K562 (cell line): ENCODE data around the gene MED16. TPM values are rescaled to one million over a fixed set of nuclear protein-coding genes. Genes with fewer than 3 reads are reported as not detected.
A peak's percentile ranks its signal among the peaks of the same experiment; 100 is the strongest.

Experiments used
- ARID2 ChIP-seq: fragments of 450-650 bp; IDR thresholded peaks from 2 replicates; pipeline ENCODE4 v1.6.1; 2017; ENCODE audit warnings: antibody characterized with exemption, mild to moderate bottlenecking
- BHLHE40 ChIP-seq: IDR thresholded peaks from 2 replicates; pipeline ENCODE4 v1.6.1; 2011; ENCODE audit warnings: low read length, improper control_type of control experiment
- DEAF1 ChIP-seq: fragments of 450-650 bp; formaldehyde crosslinking; IDR thresholded peaks from 2 replicates; pipeline ENCODE4 v1.4.0; 2020; ENCODE audit warnings: mild to moderate bottlenecking, moderate library complexity
- MECOM ChIP-seq: fragments of 250-450 bp; sonication (Bioruptor Pico); IDR thresholded peaks from 2 replicates; pipeline ENCODE4 v1.8.0; 2022; ENCODE audit warnings: inconsistent platforms
- NFYB ChIP-seq: IDR thresholded peaks from 2 replicates; pipeline ENCODE4 v1.6.1; 2011; ENCODE audit warnings: mild to moderate bottlenecking, moderate library complexity; ENCODE audit not compliant: insufficient read length; ENCODE audit errors: extremely low read depth
- PCBP1 ChIP-seq: fragments of 200-400 bp; formaldehyde crosslinking; IDR thresholded peaks from 2 replicates; pipeline ENCODE4 v1.6.1; 2018; ENCODE audit warnings: mild to moderate bottlenecking, low read depth, low read length; ENCODE audit not compliant: poor library complexity, severe bottlenecking
- PTTG1 ChIP-seq: fragments of 450-650 bp; IDR thresholded peaks from 2 replicates; pipeline ENCODE4 v1.6.1; 2016; ENCODE audit warnings: low read depth, mild to moderate bottlenecking, missing genetic modification characterization, missing compliant biosample characterization
- ZFPM2 ChIP-seq: fragments of 250-450 bp; sonication (Bioruptor Pico); IDR thresholded peaks from 2 replicates; pipeline ENCODE4 v1.5.1; 2022; ENCODE audit warnings: mild to moderate bottlenecking
- ZNF174 ChIP-seq: fragments of 250-450 bp; sonication (Bioruptor Pico); IDR thresholded peaks from 2 replicates; pipeline ENCODE4 v1.4.0; 2020; ENCODE audit warnings: mild to moderate bottlenecking
- ZNF740 ChIP-seq, 3 experiments: fragments of 200-800 bp in 1 of 3; sonication (Bioruptor generic) in 1 of 3; sonication (generic) in 1 of 3; formaldehyde crosslinking in 1 of 3; IDR thresholded peaks; 2 replicates each; pipeline versions ENCODE4 v1.6.1 to v1.8.0; 2016 to 2022; ENCODE audit warnings: mild to moderate bottlenecking in 2 of 3, missing compliant biosample characterization in 2 of 3, missing genetic modification characterization in 2 of 3, missing genetic modification reagents in 1 of 3
- polyA plus RNA-seq, 8 experiments: library from polyadenylated mRNA; depleted of rRNA in 4 of 8; stranded (reverse) in 5 of 8; unstranded in 3 of 8; fragments of >200 nt; fragmentation: Nextera tagmentation in 2 of 8; fragmentation: Illumina TruSeq in 1 of 8; extraction: Ambion mirVana in 2 of 8; extraction: Trizol in 1 of 8; gene quantifications; 2 replicates each; pipeline versions ENCODE4 v1.2.1 to v1.2.3, GENCODE V29; 2011 to 2014; ENCODE audit warnings: inconsistent platforms in 1 of 8, missing spikeins in 1 of 8
- total RNA-seq, 7 experiments: library from RNA; depleted of rRNA in 6 of 7; stranded (reverse); fragments of >200 nt in 6 of 7; fragmentation: Illumina TruSeq in 2 of 7; extraction: Trizol in 2 of 7; gene quantifications; 2 replicates each; pipeline versions ENCODE4 v1.2.1 to v1.2.3, GENCODE V29; 2011 to 2021; ENCODE audit warnings: low replicate concordance in 1 of 7
- TF ChIP-seq, protein P1 (sequence below): fragments of 450-650 bp; conservative IDR thresholded peaks from 2 replicates; pipeline ENCODE4 v1.6.1; 2016; ENCODE audit warnings: missing genetic modification characterization, low read depth, mild to moderate bottlenecking, control low read depth, missing compliant biosample characterization
- TF ChIP-seq, protein P2 (sequence below): fragments of 200-800 bp; sonication (Bioruptor generic); IDR thresholded peaks from 2 replicates; pipeline ENCODE4 v1.6.1; 2017; ENCODE audit warnings: missing genetic modification characterization, missing compliant biosample characterization
- TF ChIP-seq, protein P3 (sequence below): fragments of 450-650 bp; formaldehyde crosslinking; IDR thresholded peaks from 2 replicates; pipeline ENCODE4 v1.4.0; 2022; ENCODE audit warnings: mild to moderate bottlenecking, moderate library complexity

The MED16 gene
- total and polyA plus RNA-seq, 9 of the 15 experiments (the other 6 are each of a cell fraction or from before 2014, with no cell fraction given) = 0.89 to 59.9 (median 8.6) TPM

DNA sequence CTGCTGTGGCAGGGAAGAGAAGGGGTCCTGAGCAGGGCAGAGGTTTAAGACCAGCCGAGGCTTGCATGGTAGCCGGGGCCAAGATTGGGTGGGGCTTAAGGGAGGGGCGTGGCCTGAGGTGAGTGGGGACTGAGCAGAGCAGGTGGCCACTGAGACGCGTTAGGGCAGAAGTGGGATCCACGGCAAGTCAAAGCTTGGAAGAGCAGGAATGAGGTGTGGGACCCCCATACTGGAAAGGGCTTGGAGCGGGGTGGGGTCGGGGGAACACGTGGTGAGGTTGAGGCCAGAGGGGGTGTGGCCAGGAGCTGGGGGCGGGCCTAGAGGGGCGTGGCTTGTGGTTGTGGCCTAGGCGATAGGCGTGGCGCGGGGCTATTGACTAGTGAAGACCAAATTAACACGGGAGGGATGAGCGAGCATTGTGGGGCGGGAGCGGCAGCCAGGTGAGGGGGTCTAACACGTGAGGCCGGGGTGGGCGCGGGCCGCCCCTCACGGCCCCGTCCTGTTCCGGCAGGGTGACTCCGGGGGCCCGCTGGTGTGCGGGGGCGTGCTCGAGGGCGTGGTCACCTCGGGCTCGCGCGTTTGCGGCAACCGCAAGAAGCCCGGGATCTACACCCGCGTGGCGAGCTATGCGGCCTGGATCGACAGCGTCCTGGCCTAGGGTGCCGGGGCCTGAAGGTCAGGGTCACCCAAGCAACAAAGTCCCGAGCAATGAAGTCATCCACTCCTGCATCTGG lies 30.2 kb downstream of the MED16 start (continued):
- no peak for TF ChIP-seq PCBP1
- TF ChIP-seq, protein P1, sequence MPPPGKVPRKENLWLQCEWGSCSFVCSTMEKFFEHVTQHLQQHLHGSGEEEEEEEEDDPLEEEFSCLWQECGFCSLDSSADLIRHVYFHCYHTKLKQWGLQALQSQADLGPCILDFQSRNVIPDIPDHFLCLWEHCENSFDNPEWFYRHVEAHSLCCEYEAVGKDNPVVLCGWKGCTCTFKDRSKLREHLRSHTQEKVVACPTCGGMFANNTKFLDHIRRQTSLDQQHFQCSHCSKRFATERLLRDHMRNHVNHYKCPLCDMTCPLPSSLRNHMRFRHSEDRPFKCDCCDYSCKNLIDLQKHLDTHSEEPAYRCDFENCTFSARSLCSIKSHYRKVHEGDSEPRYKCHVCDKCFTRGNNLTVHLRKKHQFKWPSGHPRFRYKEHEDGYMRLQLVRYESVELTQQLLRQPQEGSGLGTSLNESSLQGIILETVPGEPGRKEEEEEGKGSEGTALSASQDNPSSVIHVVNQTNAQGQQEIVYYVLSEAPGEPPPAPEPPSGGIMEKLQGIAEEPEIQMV (tag) = no peak
- no peak for TF ChIP-seq DEAF1 (CRISPR knock-in tag)
- TF ChIP-seq NFYB = no peak
- TF ChIP-seq BHLHE40 = 0 out of 2 replicates have a peak, but pooled peaks have one; percentile 1
- TF ChIP-seq, protein P2, sequence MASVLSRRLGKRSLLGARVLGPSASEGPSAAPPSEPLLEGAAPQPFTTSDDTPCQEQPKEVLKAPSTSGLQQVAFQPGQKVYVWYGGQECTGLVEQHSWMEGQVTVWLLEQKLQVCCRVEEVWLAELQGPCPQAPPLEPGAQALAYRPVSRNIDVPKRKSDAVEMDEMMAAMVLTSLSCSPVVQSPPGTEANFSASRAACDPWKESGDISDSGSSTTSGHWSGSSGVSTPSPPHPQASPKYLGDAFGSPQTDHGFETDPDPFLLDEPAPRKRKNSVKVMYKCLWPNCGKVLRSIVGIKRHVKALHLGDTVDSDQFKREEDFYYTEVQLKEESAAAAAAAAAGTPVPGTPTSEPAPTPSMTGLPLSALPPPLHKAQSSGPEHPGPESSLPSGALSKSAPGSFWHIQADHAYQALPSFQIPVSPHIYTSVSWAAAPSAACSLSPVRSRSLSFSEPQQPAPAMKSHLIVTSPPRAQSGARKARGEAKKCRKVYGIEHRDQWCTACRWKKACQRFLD (CRISPR knock-in tag) = no peak
- no peak for TF ChIP-seq ZFPM2
- no peak for TF ChIP-seq ZNF174 (CRISPR knock-in tag)
- TF ChIP-seq MECOM = no peak
- no peak for TF ChIP-seq ZNF740 (CRISPR knock-in tag; IDR thresholded peaks at IDR 0.05)
- TF ChIP-seq ZNF740 (tag; IDR thresholded peaks at IDR 0.05) = no peak
- TF ChIP-seq, protein P3, sequence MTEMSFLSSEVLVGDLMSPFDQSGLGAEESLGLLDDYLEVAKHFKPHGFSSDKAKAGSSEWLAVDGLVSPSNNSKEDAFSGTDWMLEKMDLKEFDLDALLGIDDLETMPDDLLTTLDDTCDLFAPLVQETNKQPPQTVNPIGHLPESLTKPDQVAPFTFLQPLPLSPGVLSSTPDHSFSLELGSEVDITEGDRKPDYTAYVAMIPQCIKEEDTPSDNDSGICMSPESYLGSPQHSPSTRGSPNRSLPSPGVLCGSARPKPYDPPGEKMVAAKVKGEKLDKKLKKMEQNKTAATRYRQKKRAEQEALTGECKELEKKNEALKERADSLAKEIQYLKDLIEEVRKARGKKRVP (CRISPR knock-in tag) = no peak
- TF ChIP-seq ARID2 = no peak
- TF ChIP-seq PTTG1 (tag) = no peak
